Muscle of leg (tissue), 11 donors: ENCODE results near the gene FEV. TPM values are rescaled to one million over a fixed set of nuclear protein-coding genes. Genes with fewer than 3 reads are reported as not detected.

Experiments used
- DNase-seq: peaks from one replicate; pipeline ENCODE4 v3.0.0; 2013
- H3K27ac ChIP-seq: one replicate; pipeline ENCODE4 v1.5.1; 2013; ENCODE audit warnings: mild to moderate bottlenecking, low read length, control low read depth
- H3K27me3 ChIP-seq: one replicate; pipeline ENCODE4 v1.6.1; 2013; ENCODE audit warnings: low read length; ENCODE audit not compliant: control insufficient read depth, insufficient read depth
- H3K36me3 ChIP-seq: one replicate; pipeline ENCODE4 v1.6.1; 2013; ENCODE audit warnings: low read length; ENCODE audit not compliant: control insufficient read depth, insufficient read depth
- H3K4me1 ChIP-seq: one replicate; pipeline ENCODE4 v1.6.1; 2013; ENCODE audit warnings: low read length; ENCODE audit not compliant: control insufficient read depth, insufficient read depth
- H3K4me3 ChIP-seq: one replicate; pipeline ENCODE4 v1.5.1; 2013; ENCODE audit warnings: low read length, control low read depth
- H3K9me3 ChIP-seq: replicated peaks from 2 replicates; pipeline ENCODE4 v1.6.1; 2013; ENCODE audit warnings: low read depth, low read length; ENCODE audit not compliant: control insufficient read depth
- WGBS: methylation state at CpG from one replicate; pipeline ENCODE4 v1.1.5; 2013; ENCODE audit warnings: missing lambda C conversion rate; ENCODE audit not compliant: insufficient coverage; 5-methylcytosine and 5-hydroxymethylcytosine counted together
- polyA plus RNA-seq, 8 donors: library from polyadenylated mRNA; unstranded; fragments of 120-200 nt; gene quantifications; one replicate each; pipeline versions ENCODE4 v1.2.1 to v1.2.3, GENCODE V29; 2013; ENCODE audit warnings: inconsistent platforms in 1 of 8, low replicate concordance in 1 of 8; ENCODE audit not compliant: insufficient read length in 8 of 8, insufficient read depth in 1 of 8
- total RNA-seq: library from RNA; stranded (reverse); fragments of 120-200 nt; gene quantifications from one replicate; pipeline ENCODE4 v1.2.4, GENCODE V29; 2013

Gene FEV
- total and polyA plus RNA-seq, 9 donors, result 0.08 to 0.62 (median 0.40) TPM; not detected in 4

DNA sequence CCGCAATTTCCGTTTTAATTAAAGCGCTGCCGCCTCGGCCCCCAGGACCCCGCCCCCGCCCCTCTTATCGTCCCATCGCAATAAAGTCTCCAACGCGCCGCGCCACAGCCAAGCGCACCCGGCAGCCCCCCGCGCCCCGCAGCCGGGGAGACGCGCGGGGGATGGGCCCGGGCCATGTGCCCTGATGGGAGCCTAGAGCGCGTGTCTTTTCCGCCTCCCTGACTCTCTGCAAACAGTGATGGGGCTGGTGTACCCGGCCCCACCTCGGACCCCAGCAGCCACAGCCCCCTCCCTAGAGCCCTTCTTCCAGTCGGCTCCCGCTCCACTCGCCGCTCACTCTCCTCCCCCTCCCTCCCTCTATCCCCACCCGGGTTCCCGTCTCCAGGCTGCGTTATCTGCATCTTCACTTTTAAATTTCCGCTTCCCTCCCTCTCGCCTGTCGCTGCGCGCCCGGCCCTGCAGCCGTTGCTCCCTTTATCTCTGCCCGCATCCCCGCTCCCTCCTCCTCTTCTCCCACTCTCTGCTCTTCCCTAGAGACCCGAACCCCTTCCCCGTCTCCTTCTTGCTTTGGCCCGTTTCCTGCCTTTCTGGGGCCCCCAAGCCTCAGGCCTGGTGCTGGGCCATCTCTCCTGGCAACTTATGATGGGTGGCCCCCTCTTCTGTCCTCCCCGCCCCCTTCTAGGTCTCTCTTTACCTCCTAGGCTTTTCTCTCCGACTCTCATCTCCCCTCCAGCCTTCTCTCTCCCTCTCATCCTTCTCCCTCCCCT lies 524 bp upstream of the FEV start:
- Histone ChIP-seq H3K27me3 (peaks cover 98% of the 10 kb centered on the region), H3K4me3 (no peak overlapping the region), H3K9me3 (no peaks in the 10 kb centered on the region), H3K4me1 (peaks cover 39% of the 10 kb centered on the region), H3K27ac (no peak overlapping the region), H3K36me3 (no peaks in the 10 kb centered on the region)
- no peak for DNase-seq
- WGBS, result under 1% methylated on average over 48 of the region's 49 CpGs

DNA sequence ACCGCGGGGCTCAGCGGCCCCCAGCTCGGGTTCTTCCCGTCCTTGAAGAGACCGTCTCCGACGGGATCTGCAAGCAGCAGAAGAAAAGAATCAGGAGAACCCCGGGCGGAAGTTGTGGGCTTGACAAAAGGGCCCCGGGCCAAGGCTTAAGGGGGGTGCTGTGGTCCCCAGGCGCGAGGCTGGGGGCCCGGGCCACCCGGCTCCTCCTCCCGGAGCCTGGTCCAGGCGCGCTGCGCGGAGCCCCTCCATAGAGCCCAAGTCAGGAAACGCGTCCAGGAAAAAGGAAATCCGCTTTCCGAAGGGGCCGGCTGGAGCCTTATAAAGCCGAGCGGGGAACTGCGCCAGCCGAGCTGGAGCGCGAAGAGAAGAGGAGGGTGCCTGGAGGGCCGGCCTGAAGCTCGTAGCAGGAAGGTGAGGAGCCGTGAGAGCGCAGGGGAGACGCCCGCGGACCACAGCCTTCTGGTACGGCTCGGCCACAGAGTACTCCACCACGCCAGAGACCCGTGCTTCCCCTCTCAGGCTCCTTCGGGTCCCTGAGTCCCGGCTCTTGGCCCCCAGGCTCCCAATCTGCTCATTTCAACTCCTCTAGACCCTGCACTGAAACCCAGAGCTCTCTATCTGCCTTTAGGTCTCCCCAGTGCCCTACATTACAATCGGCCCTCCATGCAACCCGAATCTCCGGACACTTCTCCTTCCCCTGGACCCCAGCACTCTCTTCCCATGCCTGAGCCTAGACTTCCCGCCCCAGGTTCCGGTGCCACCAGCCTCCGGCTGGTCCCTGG lies 554 bp downstream of the FEV start:
- peak; percentile 74 for DNase-seq
- peaks cover 41% of the 10 kb centered on the region for H3K4me1 ChIP-seq
- no peaks in the 10 kb centered on the region for H3K9me3 ChIP-seq
- no peak overlapping the region for H3K4me3 ChIP-seq
- H3K27ac ChIP-seq, result no peak overlapping the region
- H3K36me3 ChIP-seq, result no peaks in the 10 kb centered on the region
- H3K27me3 ChIP-seq, result peaks cover 96% of the 10 kb centered on the region
- whole genome bisulfite sequencing, result under 1% methylated on average over 50 of the region's 50 CpGs

DNA sequence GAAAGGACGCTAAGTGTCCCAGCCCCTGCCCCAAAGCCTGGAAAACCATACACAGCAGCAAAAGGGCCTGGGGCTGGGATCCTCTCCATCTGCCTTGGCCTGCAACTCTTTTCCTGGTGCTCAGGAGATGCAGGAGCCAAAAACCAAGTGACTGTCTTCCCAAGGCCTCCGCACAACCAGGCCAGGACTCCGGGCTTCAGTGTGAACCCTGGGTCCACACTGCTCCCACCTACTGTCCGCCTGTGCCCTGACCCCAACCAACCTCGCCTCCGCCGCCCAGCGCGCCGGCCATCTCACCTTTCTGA lies 1.1 kb downstream of the FEV start:
- Histone ChIP-seq H3K9me3 (no peaks in the 10 kb centered on the region), H3K27ac (no peak overlapping the region), H3K4me3 (no peak overlapping the region), H3K4me1 (peaks cover 41% of the 10 kb centered on the region), H3K36me3 (no peaks in the 10 kb centered on the region), H3K27me3 (peaks cover 94% of the 10 kb centered on the region)
- no peak for DNase-seq
- 7% methylated on average over 10 of the region's 10 CpGs for WGBS

DNA sequence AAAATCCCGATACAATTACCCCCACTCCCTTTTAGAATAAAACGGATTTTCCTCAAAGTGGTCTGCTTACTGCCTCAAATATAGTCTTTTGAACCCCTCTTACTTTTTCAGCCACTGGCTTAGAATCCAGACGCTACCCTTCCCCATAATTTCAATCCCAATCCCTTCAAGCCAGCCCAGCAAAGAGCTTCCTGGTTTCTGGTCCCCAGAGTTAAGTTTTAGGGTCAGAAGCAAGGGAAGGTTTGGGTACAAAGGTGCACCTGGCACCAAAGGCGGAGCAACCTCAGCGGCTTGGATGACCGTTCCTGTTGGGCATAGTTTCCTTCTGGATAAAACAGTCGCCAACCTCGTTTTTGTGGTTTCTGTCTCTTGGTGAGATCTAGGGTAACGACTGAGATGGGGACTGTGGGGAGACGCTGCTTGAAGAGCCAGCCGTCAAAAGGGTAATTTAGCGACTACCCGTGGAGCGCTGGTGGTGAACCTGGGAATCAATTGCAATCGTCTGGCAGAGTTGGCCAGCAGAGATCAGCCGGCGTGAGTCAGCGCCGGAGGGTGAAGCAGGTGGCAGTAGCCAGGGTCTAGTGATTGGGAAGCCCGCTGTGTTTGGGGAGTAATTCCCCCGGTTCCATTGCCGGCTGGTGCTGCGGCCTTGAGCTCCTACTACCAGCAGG lies 1.6 kb downstream of the FEV start:
- 11% methylated on average over 19 of the region's 23 CpGs for WGBS
- no peaks in the 10 kb centered on the region for H3K9me3 ChIP-seq
- peaks cover 94% of the 10 kb centered on the region for H3K27me3 ChIP-seq
- H3K36me3 ChIP-seq, result no peaks in the 10 kb centered on the region
- no peak overlapping the region for H3K4me3 ChIP-seq
- H3K27ac ChIP-seq, result no peak overlapping the region
- DNase-seq, result no peak
- H3K4me1 ChIP-seq, result peaks cover 41% of the 10 kb centered on the region

DNA sequence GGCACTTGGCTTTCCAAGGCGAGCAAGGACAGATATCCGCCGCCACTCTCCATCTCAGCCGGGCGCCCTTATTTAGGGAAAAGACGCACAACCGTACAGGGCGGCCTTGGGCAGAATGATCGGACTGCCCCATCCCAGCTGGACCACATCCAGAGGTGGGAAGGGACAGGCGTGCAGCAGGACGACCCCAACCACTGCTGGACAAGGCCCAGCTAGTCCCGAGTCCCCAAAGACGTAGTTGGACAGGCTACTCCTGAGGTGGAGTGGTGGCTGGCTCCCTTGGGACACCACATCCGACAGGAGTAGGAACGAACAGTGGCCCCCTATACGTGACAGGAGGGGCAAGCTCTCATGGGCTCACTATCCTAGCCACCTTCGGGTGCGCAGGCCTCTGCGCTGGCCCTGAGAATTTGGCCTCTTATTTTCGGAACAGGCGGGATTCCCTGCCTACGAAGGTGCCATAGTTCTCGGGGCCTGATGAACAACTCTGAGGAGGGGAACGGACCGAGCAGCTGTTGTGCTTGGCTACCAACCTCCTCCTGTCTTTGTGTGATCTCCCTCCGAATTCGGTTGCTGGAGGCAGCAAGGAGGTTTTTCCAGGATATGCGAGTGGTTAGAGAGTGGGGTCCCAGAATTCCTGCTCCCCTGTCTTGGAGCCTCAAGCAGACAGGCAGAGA lies 2.3 kb downstream of the FEV start:
- no peak overlapping the region for H3K27ac ChIP-seq
- H3K9me3 ChIP-seq, result no peaks in the 10 kb centered on the region
- WGBS, result 5% methylated on average over 24 of the region's 28 CpGs
- H3K27me3 ChIP-seq, result peaks cover 90% of the 10 kb centered on the region
- peaks cover 41% of the 10 kb centered on the region for H3K4me1 ChIP-seq
- H3K4me3 ChIP-seq, result no peak overlapping the region
- no peaks in the 10 kb centered on the region for H3K36me3 ChIP-seq
- DNase-seq, result no peak

DNA sequence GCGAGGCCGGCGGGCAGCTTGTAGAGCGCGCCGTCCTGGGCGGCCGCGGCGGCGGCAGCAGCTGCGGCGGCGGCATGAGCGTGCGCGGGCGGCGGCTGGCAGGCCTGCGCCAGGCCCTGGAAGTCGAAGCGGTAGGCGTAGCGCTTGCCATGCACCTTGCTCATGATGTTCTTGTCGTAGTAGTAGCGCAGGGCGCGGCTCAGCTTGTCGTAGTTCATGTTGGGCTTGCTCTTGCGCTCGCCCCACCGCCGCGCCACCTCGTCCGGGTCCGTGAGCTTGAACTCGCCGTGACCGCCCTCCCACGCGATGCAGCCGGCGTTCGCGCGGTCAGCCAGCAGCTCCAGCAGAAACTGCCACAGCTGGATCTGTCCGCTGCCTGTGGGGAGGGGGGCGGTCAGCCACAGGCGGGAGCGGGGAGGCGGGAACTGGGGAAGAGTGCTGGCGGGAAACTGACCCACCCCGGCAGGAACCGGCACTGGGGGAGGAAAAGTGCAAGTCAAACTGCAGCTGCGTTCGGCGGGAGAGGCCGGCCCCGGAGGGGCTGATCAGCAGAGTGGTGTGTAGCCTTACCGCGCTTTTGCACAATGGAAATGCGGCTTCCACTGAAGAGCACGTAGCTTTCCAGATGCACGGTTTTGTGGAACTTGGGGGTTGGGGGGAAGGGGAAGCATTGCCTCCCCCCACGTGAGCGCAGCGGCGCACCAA lies 3.0 kb downstream of the FEV start:
- no peak overlapping the region for H3K27ac ChIP-seq
- H3K4me3 ChIP-seq, result no peak overlapping the region
- peaks cover 87% of the 10 kb centered on the region for H3K27me3 ChIP-seq
- under 1% methylated on average over 65 of the region's 69 CpGs for WGBS
- no peaks in the 10 kb centered on the region for H3K36me3 ChIP-seq
- peak; percentile 71 for DNase-seq
- no peaks in the 10 kb centered on the region for H3K9me3 ChIP-seq
- peaks cover 41% of the 10 kb centered on the region for H3K4me1 ChIP-seq

DNA sequence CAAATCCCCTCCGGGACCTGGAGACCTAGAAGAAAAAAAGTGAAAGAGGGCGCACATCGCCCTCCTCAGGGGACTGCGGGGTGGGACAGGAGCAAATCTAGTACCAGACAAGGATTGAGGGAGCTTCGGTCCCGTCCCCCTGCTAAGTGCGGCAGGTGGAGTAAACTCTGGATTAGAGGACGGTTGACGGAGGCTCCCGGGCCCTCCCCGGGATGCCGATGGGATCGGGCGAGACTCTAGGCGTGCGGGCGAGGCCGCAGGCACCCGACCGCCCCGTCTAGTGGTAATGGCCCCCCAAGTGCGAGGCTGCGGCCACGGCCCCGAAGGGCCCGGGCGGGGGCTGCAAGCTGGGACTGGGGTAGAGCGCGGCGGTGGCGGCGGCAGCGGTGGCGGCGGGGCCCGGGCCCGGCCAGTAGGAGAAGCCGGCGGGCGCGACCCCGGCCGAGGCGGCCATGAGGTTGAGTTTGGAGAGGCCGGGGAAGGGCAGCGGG lies 3.5 kb downstream of the FEV start:
- no peak overlapping the region for H3K4me3 ChIP-seq
- H3K27ac ChIP-seq, result no peak overlapping the region
- peaks cover 41% of the 10 kb centered on the region for H3K4me1 ChIP-seq
- H3K27me3 ChIP-seq, result peaks cover 84% of the 10 kb centered on the region
- H3K9me3 ChIP-seq, result no peaks in the 10 kb centered on the region
- 5% methylated on average over 46 of the region's 46 CpGs for WGBS
- no peaks in the 10 kb centered on the region for H3K36me3 ChIP-seq
- no peak for DNase-seq

DNA sequence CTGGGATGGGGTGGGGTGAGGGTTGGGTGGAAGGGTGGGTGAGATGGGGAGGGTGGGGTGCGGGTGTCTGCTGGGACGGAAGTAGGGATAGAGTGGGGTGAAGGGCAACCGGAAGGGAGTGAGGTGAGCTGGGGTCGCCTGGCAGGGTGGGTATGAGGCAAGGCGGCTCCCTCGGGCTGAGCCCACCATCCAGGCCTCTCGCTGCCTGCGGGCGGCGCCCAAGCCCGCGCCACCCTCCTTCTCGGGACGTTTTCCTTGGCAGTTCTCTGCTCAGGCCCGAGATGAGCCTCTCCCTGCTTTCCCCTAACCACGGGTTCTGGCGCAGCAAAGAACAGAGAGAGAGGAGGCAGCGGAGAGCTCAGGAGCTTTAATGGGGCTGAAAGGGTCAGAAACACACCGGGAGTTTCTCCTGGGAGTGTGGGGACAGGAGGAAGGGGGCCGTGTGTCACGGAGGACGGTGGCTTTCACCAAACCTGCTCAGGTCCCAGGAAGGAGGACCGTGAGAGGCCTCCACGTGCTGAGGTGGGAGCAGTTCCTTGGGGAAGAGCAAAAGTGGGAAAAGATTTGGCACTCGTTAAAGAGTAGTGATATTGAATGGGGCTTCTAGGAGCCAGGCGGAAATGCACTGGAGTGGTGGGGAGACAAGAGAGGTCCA lies 4.1 kb downstream of the FEV start:
- 5% methylated on average over 20 of the region's 26 CpGs for WGBS
- H3K36me3 ChIP-seq, result no peaks in the 10 kb centered on the region
- H3K4me1 ChIP-seq, result peaks cover 41% of the 10 kb centered on the region
- H3K27me3 ChIP-seq, result peaks cover 78% of the 10 kb centered on the region
- DNase-seq, result no peak
- H3K4me3 ChIP-seq, result no peak overlapping the region
- H3K9me3 ChIP-seq, result no peaks in the 10 kb centered on the region
- no peak overlapping the region for H3K27ac ChIP-seq
